HL-60 (cell line): ENCODE data around the gene FBXL14.

Experiments
- CTCF ChIP-seq: IDR thresholded peaks from one replicate; pipeline ENCODE4 v1.5.1; 2011; ENCODE audit warnings: low read length, control low read depth, inconsistent platforms; ENCODE audit not compliant: insufficient read depth
- POLR2AphosphoS5 ChIP-seq: IDR thresholded peaks from 2 replicates; pipeline ENCODE4 v1.6.1; 2012; ENCODE audit warnings: low read depth
- REST ChIP-seq: IDR thresholded peaks from 2 replicates; pipeline ENCODE4 v1.6.1; 2012; ENCODE audit warnings: low read depth; ENCODE audit not compliant: insufficient replicate concordance

- TF ChIP-seq POLR2AphosphoS5 (peak; percentile 71), CTCF (no peak), REST (no peak)
Observed at GRCh38 chr12:1533602-1534304, 60.6 kb downstream of the FBXL14 start.
